Endothelial cell of umbilical vein (primary cell): ENCODE measurements around the gene TEX19. TPM values are rescaled to one million over a fixed set of nuclear protein-coding genes. Genes with fewer than 3 reads are reported as not detected.

Experiments used
- BruUV-seq: library from RNA; stranded (reverse); fragments of 400-500 nt; replicated peaks from 2 replicates; lab custom pipeline; 2021; lab: Mats Ljungman, UMichigan
- CTCF ChIA-PET: fragments of 300-600, 350-600 bp; sonication (Branson Sonifier 250); formaldehyde crosslinking; loops from one replicate; lab custom pipeline; 2021; ENCODE audit warnings: antibody characterized with exemption, inconsistent platforms; lab: Charles Lee
- POLR2A ChIA-PET: fragments of 300-600, 350-600 bp; sonication (Branson Sonifier 250); formaldehyde crosslinking; loops from one replicate; lab custom pipeline; 2021; ENCODE audit warnings: antibody characterized with exemption, inconsistent platforms; lab: Charles Lee
- DNase-seq: peaks from one replicate; pipeline ENCODE4 v3.0.0-alpha.2; 2011; ENCODE audit warnings: low read depth, low spot score
- FAIRE-seq: peaks from 2 replicates; lab custom pipeline; 2011; peaks lifted over from hg19 to GRCh38; lab: Jason Lieb, UNC
- H2AFZ ChIP-seq: 2 replicates; pipeline ENCODE4 v1.6.0; 2012; ENCODE audit warnings: low read depth, low read length, control low read depth, inconsistent platforms
- H3K27ac ChIP-seq: 2 replicates; pipeline ENCODE4 v1.5.1; 2011; ENCODE audit warnings: low read depth, mild to moderate bottlenecking, control low read depth, low read length, moderate library complexity; ENCODE audit not compliant: insufficient read depth
- H3K27me3 ChIP-seq, 2 experiments: 2 replicates each; pipeline versions ENCODE4 v1.6.0 to v1.6.1; 2011; ENCODE audit warnings: low read length in 2 of 2, mixed read lengths in 1 of 2; ENCODE audit not compliant: control insufficient read depth in 2 of 2, insufficient read depth in 2 of 2
- H3K36me3 ChIP-seq, 2 experiments: 2 replicates in 1 of 2; 3 replicates in 1 of 2; pipeline ENCODE4 v1.5.1; 2011; ENCODE audit warnings: low read length in 2 of 2, mild to moderate bottlenecking in 1 of 2, moderate library complexity in 1 of 2; ENCODE audit not compliant: control insufficient read depth in 2 of 2, insufficient read depth in 2 of 2; ENCODE audit errors: extremely low read depth in 1 of 2
- H3K4me1 ChIP-seq: 3 replicates; pipeline ENCODE4 v1.5.1; 2011; ENCODE audit warnings: mild to moderate bottlenecking, low read length; ENCODE audit not compliant: control insufficient read depth, insufficient read depth; ENCODE audit errors: extremely low read depth
- H3K4me2 ChIP-seq: 2 replicates; pipeline ENCODE4 v1.6.1; 2011; ENCODE audit warnings: low read length, control low read depth, mixed read lengths; ENCODE audit not compliant: insufficient read depth
- H3K4me3 ChIP-seq, 3 experiments: fragments of 200-600 bp in 1 of 3; sonication (generic), shearing (Covaris generic) in 1 of 3; replicated peaks in 1 of 3; 2 replicates each; pipeline ENCODE4 v1.5.1; 2011 to 2016; ENCODE audit warnings: control low read depth in 3 of 3, low read length in 3 of 3, mild to moderate bottlenecking in 2 of 3, inconsistent platforms in 1 of 3, low read depth in 1 of 3, moderate library complexity in 1 of 3; ENCODE audit not compliant: insufficient read depth in 1 of 3
- H3K79me2 ChIP-seq: 2 replicates; pipeline ENCODE4 v1.6.0; 2012; ENCODE audit warnings: low read length, inconsistent platforms; ENCODE audit not compliant: control insufficient read depth, insufficient read depth
- H3K9ac ChIP-seq: replicated peaks from 2 replicates; pipeline ENCODE3; 2011; ENCODE audit warnings: low read length, control low read depth; ENCODE audit not compliant: insufficient read depth; ENCODE audit errors: extremely low read depth
- H3K9me1 ChIP-seq: replicated peaks from 3 replicates; pipeline ENCODE4 v1.6.0; 2011; ENCODE audit warnings: mild to moderate bottlenecking, low read length; ENCODE audit not compliant: control insufficient read depth, insufficient read depth; ENCODE audit errors: extremely low read depth
- H3K9me3 ChIP-seq: replicated peaks from 2 replicates; pipeline ENCODE4 v1.5.1; 2012; ENCODE audit warnings: low read length, inconsistent platforms; ENCODE audit not compliant: control insufficient read depth, insufficient read depth
- H4K20me1 ChIP-seq: replicated peaks from 2 replicates; pipeline ENCODE3; 2011; ENCODE audit warnings: mild to moderate bottlenecking, low read length; ENCODE audit not compliant: control insufficient read depth, insufficient read depth; ENCODE audit errors: extremely low read depth
- CTCF ChIP-seq, 2 donors: IDR thresholded peaks; 1 replicate in 1 of 2; 2 replicates in 1 of 2; pipeline ENCODE4 v1.5.1; 2011; ENCODE audit warnings: low read length in 2 of 2, mild to moderate bottlenecking in 2 of 2, moderate library complexity in 2 of 2, control low read depth in 1 of 2, inconsistent platforms in 1 of 2, low read depth in 1 of 2; ENCODE audit not compliant: insufficient read depth in 1 of 2; ENCODE audit errors: extremely low read depth in 1 of 2
- JUN ChIP-seq: IDR thresholded peaks from 2 replicates; pipeline ENCODE4 v1.6.1; 2011; ENCODE audit warnings: borderline replicate concordance, low read depth; ENCODE audit not compliant: insufficient read length, insufficient read depth
- MAX ChIP-seq: IDR thresholded peaks from 2 replicates; pipeline ENCODE4 v1.6.1; 2011; ENCODE audit not compliant: insufficient read depth, insufficient read length
- MYC ChIP-seq: IDR thresholded peaks from one replicate; pipeline ENCODE4 v1.6.1; 2011; ENCODE audit warnings: mild to moderate bottlenecking, low read depth, low read length
- POLR2AphosphoS5 ChIP-seq: IDR thresholded peaks from 2 replicates; pipeline ENCODE4 v1.6.1; 2012; ENCODE audit warnings: low read depth, mild to moderate bottlenecking, control low read depth, low read length, moderate library complexity; ENCODE audit not compliant: insufficient read depth
- dilution Hi-C: fragments of 300-500 bp; cut with MboI; formaldehyde crosslinking; loops from one replicate; pipeline ENCODE4 v1.15.0; 2019; ENCODE audit warnings: low sequenced_read_pairs; ENCODE audit not compliant: extremely low pct_ligation_motif_present
- intact Hi-C: fragments of 100-400 bp; cut with micrococcal nuclease; formaldehyde crosslinking; loops from one replicate; pipeline ENCODE4 v1.10.0; 2022
- polyA plus RNA-seq, 4 experiments: library from polyadenylated mRNA; depleted of rRNA in 3 of 4; stranded (reverse) in 3 of 4; unstranded in 1 of 4; fragments of >200 nt; gene quantifications; 2 replicates each; pipeline versions ENCODE4 v1.2.1 to v1.2.3, GENCODE V29; 2011 to 2012; ENCODE audit warnings: missing spikeins in 1 of 4
- total RNA-seq: library from RNA; stranded (reverse); gene quantifications from 2 replicates; pipeline ENCODE4 v1.2.3, GENCODE V29; 2021

TEX19 gene
- total and polyA plus RNA-seq, 2 donors (not counting 3 experiments of a cell fraction or from before 2014, with no cell fraction given) = 0.06 TPM; not detected in 1

GRCh38 chr17:82402865-82403264 lies 43.8 kb downstream of the TEX19 start:
- H3K27ac ChIP-seq = no peak overlapping the region
- no peaks in the 10 kb centered on the region for H3K9me1 ChIP-seq
- DNase-seq = no peak
- no peaks in the 10 kb centered on the region for H3K27me3 ChIP-seq
- H3K79me2 ChIP-seq = no peaks in the 10 kb centered on the region
- intact Hi-C loops (no loop called here), dilution Hi-C loops (no loop called here)
- H2AFZ ChIP-seq = no peak overlapping the region
- ChIA-PET CTCF (no interaction called here), POLR2A (no interaction called here)
- H3K9me3 ChIP-seq = no peaks in the 10 kb centered on the region
- H4K20me1 ChIP-seq = no peaks in the 10 kb centered on the region
- FAIRE-seq = no peak
- TF ChIP-seq MAX (no peak), CTCF (IDR thresholded peaks at IDR 0.05; ENCODE audit: extremely low read depth in 1 of 2, insufficient read depth in 1 of 2, low read depth in 1 of 2, low read length in 2 of 2) (no peak), JUN (no peak), MYC (no peak), POLR2AphosphoS5 (no peak)
- no peak overlapping the region for H3K4me3 ChIP-seq
- no TSS peak for BruUV-seq
- no peaks in the 10 kb centered on the region for H3K4me1 ChIP-seq
- H3K36me3 ChIP-seq = no peaks in the 10 kb centered on the region
- no peak overlapping the region for H3K4me2 ChIP-seq
- no peak overlapping the region for H3K9ac ChIP-seq
